GM18511 (cell line): ENCODE results near the gene TRMU.

Source experiments
- ATAC-seq: cut with Tn5 transposase; IDR thresholded peaks from one replicate; pipeline ENCODE4 v1.9.1; 2021; ENCODE audit warnings: mild to moderate bottlenecking, moderate library complexity; ENCODE audit not compliant: unreplicated experiment

The TRMU gene

GRCh38 chr22:46336119-46337078 is 885 bp downstream of the TRMU start:
- peak; percentile 17 for ATAC-seq

GRCh38 chr22:46337870-46338269 is 2.4 kb downstream of the TRMU start:
- ATAC-seq, result no peak

- no peak for ATAC-seq
Measured at GRCh38 chr22:46338636-46339035, 3.1 kb downstream of the TRMU start.

- no peak for ATAC-seq
Measured at GRCh38 chr22:46339956-46340355, 4.4 kb downstream of the TRMU start.

- ATAC-seq, result no peak
Measured at GRCh38 chr22:46340676-46341075, 5.2 kb downstream of the TRMU start.

GRCh38 chr22:46346680-46347405 is 11.3 kb downstream of the TRMU start:
- ATAC-seq, result no peak

GRCh38 chr22:46347646-46348045 is 12.1 kb downstream of the TRMU start:
- ATAC-seq, result no peak

GRCh38 chr22:46348099-46348695 is 12.7 kb downstream of the TRMU start:
- no peak for ATAC-seq

GRCh38 chr22:46349238-46349637 is 13.7 kb downstream of the TRMU start:
- ATAC-seq, result no peak

- ATAC-seq, result no peak
Measured at GRCh38 chr22:46349681-46350080, 14.2 kb downstream of the TRMU start.

GRCh38 chr22:46350121-46350520 is 14.6 kb downstream of the TRMU start:
- ATAC-seq, result no peak

GRCh38 chr22:46350646-46351045 is 15.1 kb downstream of the TRMU start:
- ATAC-seq, result no peak

- no peak for ATAC-seq
Measured at GRCh38 chr22:46351131-46351735, 15.7 kb downstream of the TRMU start.

GRCh38 chr22:46351767-46352166 is 16.3 kb downstream of the TRMU start:
- ATAC-seq, result no peak

GRCh38 chr22:46352276-46352675 is 16.8 kb downstream of the TRMU start:
- ATAC-seq, result no peak

- no peak for ATAC-seq
Measured at GRCh38 chr22:46352691-46353386, 17.3 kb downstream of the TRMU start.

- ATAC-seq, result no peak
Measured at GRCh38 chr22:46353483-46354105, 18.1 kb downstream of the TRMU start.

- no peak for ATAC-seq
Measured at GRCh38 chr22:46354176-46354992, 18.9 kb downstream of the TRMU start.

- no peak for ATAC-seq
Measured at GRCh38 chr22:46354993-46355305, 19.4 kb downstream of the TRMU start.
